H1 (cell line): ENCODE data around the gene FMO3.

Experiments
- EGR1 ChIP-seq: IDR thresholded peaks from 2 replicates; pipeline ENCODE4 v1.6.1; 2011; ENCODE audit warnings: low read depth, low read length, borderline replicate concordance
- EP300 ChIP-seq, 2 experiments: IDR thresholded peaks; 1 replicate in 1 of 2; 2 replicates in 1 of 2; pipeline ENCODE4 v1.6.1; 2011 to 2012; ENCODE audit warnings: low read depth in 2 of 2, low read length in 2 of 2, mild to moderate bottlenecking in 2 of 2, borderline replicate concordance in 1 of 2, inconsistent platforms in 1 of 2, moderate library complexity in 1 of 2
- FOSL1 ChIP-seq: IDR thresholded peaks from 2 replicates; pipeline ENCODE4 v1.6.1; 2011; ENCODE audit warnings: mild to moderate bottlenecking, low read depth, low read length, moderate library complexity; ENCODE audit not compliant: insufficient read depth
- POLR2A ChIP-seq, 2 experiments: IDR thresholded peaks; 1 replicate in 1 of 2; 2 replicates in 1 of 2; pipeline ENCODE4 v1.6.1; 2011; ENCODE audit warnings: low read depth in 2 of 2, low read length in 2 of 2, mild to moderate bottlenecking in 2 of 2; ENCODE audit errors: control extremely low read depth in 1 of 2
- POLR2AphosphoS5 ChIP-seq: IDR thresholded peaks from 2 replicates; pipeline ENCODE4 v1.6.1; 2011; ENCODE audit warnings: low read depth, low read length
- TF ChIP-seq, protein P1 (sequence below), 3 experiments: IDR thresholded peaks; 1 replicate in 2 of 3; 2 replicates in 1 of 3; pipeline versions ENCODE4 v1.5.1 to v1.6.1; 2011; ENCODE audit warnings: low read length in 3 of 3, mild to moderate bottlenecking in 3 of 3, inconsistent platforms in 2 of 3, low read depth in 1 of 3, moderate library complexity in 1 of 3; ENCODE audit not compliant: insufficient read depth in 1 of 3; ENCODE audit errors: control extremely low read depth in 1 of 3

DNA sequence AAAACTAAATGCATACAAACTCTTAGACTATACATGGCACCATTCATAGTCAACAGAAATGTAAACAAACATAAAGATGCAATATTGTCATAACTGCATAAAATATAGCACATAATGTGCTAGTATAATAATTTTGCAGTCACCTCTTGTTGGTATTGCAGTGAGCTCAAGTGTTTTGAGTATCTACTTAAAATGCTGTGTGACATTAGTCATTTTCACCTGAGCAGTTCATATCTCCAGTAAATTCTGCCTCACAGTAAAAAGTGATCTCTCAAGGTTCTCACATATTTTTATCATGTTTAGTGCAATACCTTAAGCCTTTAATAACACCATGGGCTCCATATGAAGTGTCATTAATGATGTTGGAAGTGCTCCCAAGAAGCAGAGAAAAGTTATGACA lies 64.8 kb downstream of the FMO3 start:
- TF ChIP-seq EGR1 (no peak), POLR2A (IDR thresholded peaks at IDR 0.05; ENCODE audit: control extremely low read depth in 1 of 2, low read depth in 2 of 2, low read length in 2 of 2) (no peak), FOSL1 (no peak), EP300 (IDR thresholded peaks at IDR 0.05; ENCODE audit: borderline replicate concordance in 1 of 2, low read depth in 2 of 2, low read length in 2 of 2) (no peak), POLR2AphosphoS5 (no peak)
- TF ChIP-seq, protein P1, sequence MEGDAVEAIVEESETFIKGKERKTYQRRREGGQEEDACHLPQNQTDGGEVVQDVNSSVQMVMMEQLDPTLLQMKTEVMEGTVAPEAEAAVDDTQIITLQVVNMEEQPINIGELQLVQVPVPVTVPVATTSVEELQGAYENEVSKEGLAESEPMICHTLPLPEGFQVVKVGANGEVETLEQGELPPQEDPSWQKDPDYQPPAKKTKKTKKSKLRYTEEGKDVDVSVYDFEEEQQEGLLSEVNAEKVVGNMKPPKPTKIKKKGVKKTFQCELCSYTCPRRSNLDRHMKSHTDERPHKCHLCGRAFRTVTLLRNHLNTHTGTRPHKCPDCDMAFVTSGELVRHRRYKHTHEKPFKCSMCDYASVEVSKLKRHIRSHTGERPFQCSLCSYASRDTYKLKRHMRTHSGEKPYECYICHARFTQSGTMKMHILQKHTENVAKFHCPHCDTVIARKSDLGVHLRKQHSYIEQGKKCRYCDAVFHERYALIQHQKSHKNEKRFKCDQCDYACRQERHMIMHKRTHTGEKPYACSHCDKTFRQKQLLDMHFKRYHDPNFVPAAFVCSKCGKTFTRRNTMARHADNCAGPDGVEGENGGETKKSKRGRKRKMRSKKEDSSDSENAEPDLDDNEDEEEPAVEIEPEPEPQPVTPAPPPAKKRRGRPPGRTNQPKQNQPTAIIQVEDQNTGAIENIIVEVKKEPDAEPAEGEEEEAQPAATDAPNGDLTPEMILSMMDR (IDR thresholded peaks at IDR 0.05; ENCODE audit: control extremely low read depth in 1 of 3, insufficient read depth in 1 of 3, low read depth in 1 of 3, low read length in 3 of 3), result no peak
